Neural progenitor cell (in vitro differentiated cells): ENCODE data around the gene MYO15A. TPM values are rescaled to one million over a fixed set of nuclear protein-coding genes. Genes with fewer than 3 reads are reported as not detected.

Experiments
- DNase-seq: peaks from one replicate; pipeline ENCODE4 v3.0.0-alpha.2; 2016; ENCODE audit warnings: low spot score
- H2AFZ ChIP-seq: fragments of 200-600 bp; sonication (generic); replicated peaks from 2 replicates; pipeline ENCODE4 v1.6.1; 2016; ENCODE audit warnings: antibody characterized with exemption
- H3F3A ChIP-seq: fragments of 200-600 bp; sonication (generic); 2 replicates; pipeline ENCODE4 v1.6.1; 2016; ENCODE audit warnings: antibody characterized with exemption, low read depth
- H3K27ac ChIP-seq: fragments of 200-600 bp; sonication (generic); 2 replicates; pipeline ENCODE4 v1.5.1; 2016; ENCODE audit warnings: mild to moderate bottlenecking
- H3K27me3 ChIP-seq: fragments of 200-600 bp; sonication (generic); 2 replicates; pipeline ENCODE4 v1.6.1; 2016; ENCODE audit warnings: mild to moderate bottlenecking, moderate library complexity
- H3K36me3 ChIP-seq: fragments of 200-600 bp; sonication (generic); 2 replicates; pipeline ENCODE4 v1.5.1; 2016
- H3K4me1 ChIP-seq: fragments of 200-600 bp; sonication (generic); 2 replicates; pipeline ENCODE4 v1.6.1; 2016; ENCODE audit warnings: mixed run types
- H3K4me2 ChIP-seq: fragments of 200-600 bp; sonication (generic); 2 replicates; pipeline ENCODE4 v1.6.1; 2016
- H3K4me3 ChIP-seq: fragments of 200-600 bp; sonication (generic); 2 replicates; pipeline ENCODE4 v1.5.1; 2016
- H3K79me2 ChIP-seq: fragments of 200-600 bp; sonication (generic); 2 replicates; pipeline ENCODE4 v1.6.1; 2016; ENCODE audit warnings: low read depth
- H3K9ac ChIP-seq: fragments of 200-600 bp; sonication (generic); 2 replicates; pipeline ENCODE4 v1.6.1; 2016
- H3K9me3 ChIP-seq: fragments of 200-600 bp; sonication (generic); 2 replicates; pipeline ENCODE4 v1.5.1; 2016; ENCODE audit warnings: low read depth
- H4K20me1 ChIP-seq: fragments of 200-600 bp; sonication (generic); 2 replicates; pipeline ENCODE4 v1.6.1; 2016; ENCODE audit warnings: low read depth
- H3K27ac Mint-ChIP-seq: 3 replicates; pipeline ENCODE4 v1.8.0; 2021; ENCODE audit warnings: mixed read lengths
- H3K27me3 Mint-ChIP-seq: 2 replicates; pipeline ENCODE4 v1.8.0; 2022; ENCODE audit warnings: low read depth, mild to moderate bottlenecking, inconsistent platforms, moderate library complexity, mixed read lengths; ENCODE audit not compliant: insufficient read depth
- H3K36me3 Mint-ChIP-seq: 3 replicates; pipeline ENCODE4 v1.8.0; 2021; ENCODE audit warnings: mixed read lengths
- H3K4me1 Mint-ChIP-seq: 3 replicates; pipeline ENCODE4 v1.8.0; 2021; ENCODE audit warnings: mixed read lengths
- H3K4me3 Mint-ChIP-seq: 3 replicates; pipeline ENCODE4 v1.8.0; 2021; ENCODE audit warnings: mild to moderate bottlenecking, moderate library complexity, mixed read lengths
- H3K9me3 Mint-ChIP-seq: 3 replicates; pipeline ENCODE4 v1.8.0; 2020; ENCODE audit warnings: mixed read lengths
- EZH2 ChIP-seq: fragments of 200-600 bp; sonication (generic); IDR thresholded peaks from 2 replicates; pipeline ENCODE4 v1.6.1; 2017; ENCODE audit warnings: antibody characterized with exemption, mild to moderate bottlenecking, moderate library complexity
- EZH2phosphoT487 ChIP-seq: fragments of 200-600 bp; sonication (generic); IDR thresholded peaks from 2 replicates; pipeline ENCODE4 v1.6.1; 2017; ENCODE audit warnings: antibody characterized with exemption
- total RNA-seq: library from RNA; depleted of rRNA; stranded (reverse); fragments of >200 nt; gene quantifications from 2 replicates; pipeline ENCODE4 v1.2.3, GENCODE V29; 2015; ENCODE audit warnings: low replicate concordance
- TF ChIP-seq, protein P1 (sequence below): fragments of 200-600 bp; sonication (generic); IDR thresholded peaks from 2 replicates; pipeline ENCODE4 v1.5.1; 2017; ENCODE audit warnings: antibody characterized with exemption, mild to moderate bottlenecking

MYO15A gene
- total RNA-seq, 1 donor from 2014 or later: 1.2 TPM

DNA sequence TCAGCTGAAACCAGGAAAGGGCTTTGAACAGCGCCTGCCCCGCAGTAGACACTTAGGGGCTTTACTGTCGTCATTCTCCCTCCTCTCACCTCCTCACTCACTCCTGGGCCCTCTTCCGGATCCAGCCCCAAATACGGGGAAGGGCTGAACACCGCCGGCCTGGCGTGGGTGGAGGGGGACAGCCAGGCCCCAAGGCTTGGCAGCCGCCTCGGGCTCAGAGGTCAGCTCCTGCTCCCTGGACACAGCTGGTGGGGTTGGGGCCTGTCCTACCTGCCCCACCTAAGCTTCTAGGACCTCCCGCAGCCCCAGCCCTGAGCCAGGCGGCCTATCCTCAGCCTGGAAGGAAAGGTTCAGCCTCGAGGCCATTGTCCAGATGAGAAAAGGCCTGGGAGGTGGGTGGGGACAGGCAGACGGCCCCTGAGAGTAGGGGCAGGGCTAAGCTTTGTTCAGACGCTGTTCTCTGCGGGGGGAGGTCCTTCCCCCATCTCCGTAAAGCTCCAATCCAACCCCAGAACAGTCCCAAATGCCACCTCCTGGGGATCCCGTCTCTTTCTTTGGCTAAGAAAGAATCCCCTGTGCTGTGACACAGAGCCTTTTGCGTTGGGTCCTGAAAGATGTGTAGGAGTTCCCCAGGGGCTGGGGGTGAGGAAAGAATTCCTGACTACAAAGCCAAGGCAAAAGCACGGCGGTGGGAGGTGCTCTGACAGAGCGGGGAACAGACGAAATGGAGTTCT is 116.0 kb downstream of the MYO15A start:
- Mint-ChIP-seq H3K9me3 (no peaks in the 10 kb centered on the region), H3K27me3 (peaks cover 3% of the 10 kb centered on the region), H3K27ac (peak overlapping the region; percentile 100), H3K4me1 (peaks cover 51% of the 10 kb centered on the region), H3K36me3 (no peaks in the 10 kb centered on the region), H3K4me3 (peak overlapping the region; percentile 92)
- Histone ChIP-seq H3F3A (peaks cover 24% of the 10 kb centered on the region), H4K20me1 (peaks cover 37% of the 10 kb centered on the region), H3K9ac (no peak overlapping the region), H3K27ac (peak overlapping the region; percentile 96), H3K9me3 (no peaks in the 10 kb centered on the region), H3K27me3 (no peaks in the 10 kb centered on the region), H3K36me3 (no peaks in the 10 kb centered on the region), H3K4me1 (peaks cover 41% of the 10 kb centered on the region), H3K4me3 (peak overlapping the region; percentile 57), H3K79me2 (peaks cover 38% of the 10 kb centered on the region), H3K4me2 (peak overlapping the region; percentile 96), H2AFZ (no peak overlapping the region)
- TF ChIP-seq EZH2 (no peak), EZH2phosphoT487 (no peak)
- TF ChIP-seq, protein P1, sequence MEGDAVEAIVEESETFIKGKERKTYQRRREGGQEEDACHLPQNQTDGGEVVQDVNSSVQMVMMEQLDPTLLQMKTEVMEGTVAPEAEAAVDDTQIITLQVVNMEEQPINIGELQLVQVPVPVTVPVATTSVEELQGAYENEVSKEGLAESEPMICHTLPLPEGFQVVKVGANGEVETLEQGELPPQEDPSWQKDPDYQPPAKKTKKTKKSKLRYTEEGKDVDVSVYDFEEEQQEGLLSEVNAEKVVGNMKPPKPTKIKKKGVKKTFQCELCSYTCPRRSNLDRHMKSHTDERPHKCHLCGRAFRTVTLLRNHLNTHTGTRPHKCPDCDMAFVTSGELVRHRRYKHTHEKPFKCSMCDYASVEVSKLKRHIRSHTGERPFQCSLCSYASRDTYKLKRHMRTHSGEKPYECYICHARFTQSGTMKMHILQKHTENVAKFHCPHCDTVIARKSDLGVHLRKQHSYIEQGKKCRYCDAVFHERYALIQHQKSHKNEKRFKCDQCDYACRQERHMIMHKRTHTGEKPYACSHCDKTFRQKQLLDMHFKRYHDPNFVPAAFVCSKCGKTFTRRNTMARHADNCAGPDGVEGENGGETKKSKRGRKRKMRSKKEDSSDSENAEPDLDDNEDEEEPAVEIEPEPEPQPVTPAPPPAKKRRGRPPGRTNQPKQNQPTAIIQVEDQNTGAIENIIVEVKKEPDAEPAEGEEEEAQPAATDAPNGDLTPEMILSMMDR: no peak
- DNase-seq: peak; percentile 97

DNA sequence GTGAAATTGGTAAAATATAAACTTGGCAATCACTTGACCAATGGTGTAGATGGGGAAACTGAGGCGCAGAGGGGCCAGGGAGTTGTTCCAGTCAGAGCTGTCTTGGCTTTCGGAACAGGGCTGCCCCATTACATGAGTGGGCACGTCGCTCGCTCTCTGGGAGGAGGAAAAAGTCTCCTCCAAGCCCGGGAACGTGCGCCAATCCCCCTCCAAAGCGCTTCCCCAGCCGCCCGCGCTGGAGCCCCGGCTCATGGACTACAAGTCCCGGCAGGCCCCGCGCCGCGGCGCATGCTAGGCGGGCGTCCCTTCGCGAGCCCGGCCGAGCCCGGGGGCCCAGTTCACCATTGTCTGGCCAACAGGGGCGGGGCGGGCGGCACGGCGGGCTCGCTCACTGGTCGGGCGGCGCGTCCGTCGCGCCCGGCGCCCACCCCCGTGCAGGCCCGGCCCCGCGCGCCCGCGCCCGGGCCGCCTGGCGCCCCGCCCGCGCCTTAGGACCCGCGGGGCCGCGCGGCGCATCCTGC is 116.6 kb downstream of the MYO15A start, which contains the start of gene LLGL1:
Gene LLGL1 (plus strand): TSS at position 515 of the 521 bp plus-strand sequence. CDS start 48 bp downstream, outside the sequence.
- Histone ChIP-seq H3K36me3 (no peaks in the 10 kb centered on the region), H3K9me3 (no peaks in the 10 kb centered on the region), H4K20me1 (peaks cover 43% of the 10 kb centered on the region), H3K27me3 (no peaks in the 10 kb centered on the region), H3K4me3 (peak within 1 kb of the TSS; percentile 92), H3K4me1 (peaks cover 46% of the 10 kb centered on the region), H3K9ac (peak within 1 kb of the TSS; percentile 78), H3K79me2 (peaks cover 44% of the 10 kb centered on the region), H3K27ac (peak within 1 kb of the TSS; percentile 96), H2AFZ (no peak within 1 kb of the TSS), H3K4me2 (peak within 1 kb of the TSS; percentile 96), H3F3A (peaks cover 24% of the 10 kb centered on the region)
- DNase-seq: peak; percentile 100
- Mint-ChIP-seq H3K27ac (peak within 1 kb of the TSS; percentile 100), H3K4me3 (peak within 1 kb of the TSS; percentile 99), H3K4me1 (peaks cover 58% of the 10 kb centered on the region), H3K9me3 (no peaks in the 10 kb centered on the region), H3K27me3 (peaks cover 6% of the 10 kb centered on the region), H3K36me3 (no peaks in the 10 kb centered on the region)
- TF ChIP-seq EZH2phosphoT487: no peak
- no peak for TF ChIP-seq EZH2
- TF ChIP-seq, protein P1: no peak

DNA sequence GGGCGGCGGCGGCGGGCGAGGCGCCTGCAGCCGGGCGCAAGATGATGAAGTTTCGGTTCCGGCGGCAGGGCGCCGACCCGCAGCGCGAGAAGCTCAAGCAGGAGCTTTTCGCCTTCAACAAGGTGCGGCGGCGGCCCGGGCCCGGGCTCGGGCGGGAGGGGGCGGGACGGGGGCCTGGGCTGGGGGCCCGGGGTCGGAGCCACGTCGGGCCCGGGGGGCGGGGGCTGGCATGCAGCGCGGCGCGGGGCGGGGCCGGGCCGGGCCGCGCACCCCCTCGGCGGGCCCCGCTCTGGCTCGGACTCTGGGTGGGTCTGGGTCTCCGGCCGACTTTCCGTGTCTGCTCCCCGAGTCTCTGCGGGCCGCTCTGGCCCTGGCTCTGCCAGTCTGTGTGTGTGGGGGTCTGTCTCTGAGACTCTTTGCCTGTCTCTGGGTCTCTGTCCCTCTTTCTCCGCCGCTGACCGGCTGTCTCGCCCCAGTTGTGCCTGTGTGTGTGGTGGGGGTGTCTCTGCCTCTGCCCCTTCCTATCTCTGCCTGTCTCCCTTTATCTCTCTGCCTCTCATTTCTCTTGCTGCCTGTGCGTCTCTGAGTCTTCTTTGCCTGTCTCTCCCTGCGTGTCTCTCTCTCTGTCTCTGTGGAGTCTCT is 117.2 kb downstream of the MYO15A start:
- Mint-ChIP-seq H3K4me1 (peaks cover 64% of the 10 kb centered on the region), H3K9me3 (no peaks in the 10 kb centered on the region), H3K27me3 (peaks cover 6% of the 10 kb centered on the region), H3K36me3 (no peaks in the 10 kb centered on the region), H3K27ac (peak overlapping the region; percentile 92), H3K4me3 (peak overlapping the region; percentile 99)
- no peak for TF ChIP-seq EZH2
- TF ChIP-seq, protein P1: no peak
- TF ChIP-seq EZH2phosphoT487: no peak
- Histone ChIP-seq H3K4me3 (peak overlapping the region; percentile 92), H3F3A (peaks cover 24% of the 10 kb centered on the region), H3K36me3 (no peaks in the 10 kb centered on the region), H4K20me1 (peaks cover 47% of the 10 kb centered on the region), H3K27me3 (no peaks in the 10 kb centered on the region), H3K4me2 (peak overlapping the region; percentile 81), H3K4me1 (peaks cover 51% of the 10 kb centered on the region), H3K9me3 (no peaks in the 10 kb centered on the region), H3K9ac (peak overlapping the region; percentile 78), H3K79me2 (peaks cover 50% of the 10 kb centered on the region), H2AFZ (no peak overlapping the region), H3K27ac (no peak overlapping the region)
- DNase-seq: no peak
